ENCODE measurements around the gene OLFML2A.

DNA sequence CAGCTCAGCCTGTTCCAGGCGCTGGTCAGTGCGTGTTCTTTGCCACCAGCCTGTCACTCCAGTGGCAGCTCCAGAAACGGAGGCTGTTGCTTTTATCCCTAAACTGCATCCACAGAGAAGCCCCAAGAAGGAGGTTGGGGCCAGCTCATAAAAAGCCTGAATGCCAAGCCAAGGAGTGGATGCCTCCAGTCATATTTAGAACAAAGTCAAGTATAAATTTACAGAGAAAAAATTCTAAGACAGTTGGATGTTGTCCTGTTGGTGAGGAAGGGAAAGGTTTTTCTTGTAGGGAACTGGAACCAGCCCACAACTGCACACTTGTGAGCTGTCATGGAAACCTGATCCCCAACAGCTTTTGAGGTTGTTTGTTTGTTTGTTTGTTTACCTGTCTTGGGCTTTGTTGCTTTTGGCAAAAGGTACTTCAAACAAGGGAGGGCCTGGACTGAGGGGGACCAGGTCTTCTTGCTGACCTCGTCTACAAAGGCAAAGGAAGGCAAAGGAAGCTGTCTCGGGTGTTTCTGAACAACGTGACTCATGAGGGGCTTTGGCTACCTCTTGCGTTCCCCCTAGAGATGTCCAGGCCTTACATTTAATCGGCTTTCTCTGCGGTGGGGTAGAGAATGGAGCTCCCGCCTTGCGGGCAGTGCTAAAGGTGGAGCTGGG is 36.7 kb downstream of the OLFML2A start:
- no peak for TF ChIP-seq ZNF232 (CRISPR knock-in tag; IDR thresholded peaks at IDR 0.05; ENCODE audit: borderline replicate concordance)
- no peak for TF ChIP-seq NFE2 (CRISPR knock-in tag; IDR thresholded peaks at IDR 0.05)
- no peak for TF ChIP-seq SIN3B (IDR thresholded peaks at IDR 0.05; ENCODE audit: low read length)
- no peak for TF ChIP-seq CTCF (CRISPR knock-in tag; IDR thresholded peaks at IDR 0.05)
- TF ChIP-seq HDAC2 (CRISPR knock-in tag; IDR thresholded peaks at IDR 0.05): no peak

All from HepG2 (cell line).